GM15510 (cell line): ENCODE measurements around the gene DDB1.

Experiments
- POLR2A ChIP-seq: IDR thresholded peaks from 3 replicates; pipeline ENCODE4 v1.6.1; 2011; ENCODE audit warnings: borderline replicate concordance; ENCODE audit not compliant: insufficient read length; ENCODE audit errors: extremely low read depth

Gene DDB1

GRCh38 chr11:61361741-61362541 lies 29.0 kb upstream of the DDB1 start, which contains the start of the genes CYB561A3 and TMEM138:
CYB561A3 (minus strand) TSS chr11:61361882; CDS start chr11:61356713, 5,169 bp downstream.
TMEM138 (plus strand) TSS chr11:61362374; CDS start chr11:61364391, 2,017 bp downstream.
- peak; percentile 99 for TF ChIP-seq POLR2A

- TF ChIP-seq POLR2A: no peak
These were observed 28.4 kb upstream of the DDB1 start for GRCh38 chr11:61361237-61361740.

- TF ChIP-seq POLR2A: no peak
These were observed 26.6 kb upstream of the DDB1 start for GRCh38 chr11:61359516-61359915.

- TF ChIP-seq POLR2A: no peak
These were observed 25.7 kb upstream of the DDB1 start for GRCh38 chr11:61358566-61358965.

GRCh38 chr11:61357894-61358239 lies 25.0 kb upstream of the DDB1 start:
- no peak for TF ChIP-seq POLR2A

- peak; percentile 20 for TF ChIP-seq POLR2A
These were observed 24.5 kb upstream of the DDB1 start for GRCh38 chr11:61357233-61357893.

GRCh38 chr11:61356706-61357105 lies 23.8 kb upstream of the DDB1 start:
- TF ChIP-seq POLR2A: no peak

- no peak for TF ChIP-seq POLR2A
These were observed 21.3 kb upstream of the DDB1 start for GRCh38 chr11:61354208-61354607.

GRCh38 chr11:61353131-61354067 lies 20.5 kb upstream of the DDB1 start:
- no peak for TF ChIP-seq POLR2A

GRCh38 chr11:61352038-61352437 lies 19.1 kb upstream of the DDB1 start:
- TF ChIP-seq POLR2A: no peak

GRCh38 chr11:61350803-61351202 lies 17.9 kb upstream of the DDB1 start:
- TF ChIP-seq POLR2A: no peak

- TF ChIP-seq POLR2A: no peak
These were observed 17.4 kb upstream of the DDB1 start for GRCh38 chr11:61350336-61350735.

- TF ChIP-seq POLR2A: no peak
These were observed 17.0 kb upstream of the DDB1 start for GRCh38 chr11:61349916-61350315.

- TF ChIP-seq POLR2A: no peak
These were observed 16.4 kb upstream of the DDB1 start for GRCh38 chr11:61349189-61349751.

- TF ChIP-seq POLR2A: no peak
These were observed 15.1 kb upstream of the DDB1 start for GRCh38 chr11:61347916-61348461.
